GM10847 (cell line): Measurements from ENCODE around the gene NDP.

Experiments
- POLR2A ChIP-seq: IDR thresholded peaks from 2 replicates; pipeline ENCODE4 v1.6.1; 2011; ENCODE audit not compliant: insufficient read length; ENCODE audit errors: extremely low read depth

Gene NDP

GRCh38 chrX:43978226-43978625 is 5.0 kb upstream of the NDP start:
- no peak for TF ChIP-seq POLR2A

DNA sequence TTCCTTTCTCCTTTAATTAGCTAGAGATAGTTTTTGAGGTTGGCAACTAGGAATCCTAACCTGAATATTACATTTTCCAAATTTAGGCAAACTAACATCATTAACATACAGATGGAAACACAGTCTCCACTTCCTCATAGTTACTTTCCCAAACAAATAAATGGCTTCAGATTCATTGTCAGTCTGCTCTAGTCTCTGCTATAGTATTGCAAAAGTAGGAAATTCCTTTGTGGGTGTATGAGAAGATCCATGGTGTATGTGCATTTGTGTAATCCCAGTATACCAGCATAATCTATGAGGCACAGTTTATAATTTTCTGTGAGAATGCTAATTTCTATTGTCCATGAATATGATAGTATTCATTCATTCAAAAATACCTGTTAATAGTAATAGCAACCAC is 3.0 kb upstream of the NDP start:
- TF ChIP-seq POLR2A = no peak

GRCh38 chrX:43975796-43976195 is 2.6 kb upstream of the NDP start:
- no peak for TF ChIP-seq POLR2A

DNA sequence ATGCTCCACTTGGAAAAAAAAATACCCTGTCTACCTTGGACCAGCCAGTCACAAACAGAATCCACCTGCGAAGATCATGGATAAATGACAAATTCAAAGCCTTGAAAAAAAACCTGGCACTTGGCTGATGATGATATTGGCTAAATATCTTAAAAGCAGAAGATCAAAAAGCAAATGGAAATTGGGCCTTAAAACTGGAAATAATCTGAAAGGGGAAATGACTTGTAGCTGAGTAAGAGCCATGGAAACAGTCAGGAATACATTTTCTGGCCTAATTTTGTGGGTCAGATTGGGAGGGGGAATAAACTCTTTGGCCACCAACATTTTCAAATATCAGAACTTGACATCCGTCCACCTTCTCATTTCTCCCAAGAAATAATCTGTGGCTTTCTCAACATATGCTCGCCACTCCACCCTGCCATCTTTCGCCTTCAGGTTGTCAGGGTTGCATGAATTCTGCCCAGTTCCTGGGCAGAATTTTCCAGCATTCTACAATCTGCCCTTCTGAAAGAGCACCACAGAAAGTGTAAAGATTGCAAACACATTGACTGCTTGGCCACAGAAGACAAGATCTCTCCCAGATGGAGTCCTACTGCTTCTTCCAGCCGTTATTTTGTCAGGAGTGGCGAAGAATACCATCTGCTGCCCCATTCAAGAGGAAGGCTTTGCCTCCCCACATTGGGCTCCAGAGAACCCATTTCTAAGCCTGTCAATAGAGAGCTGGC is 1.7 kb upstream of the NDP start:
- no peak for TF ChIP-seq POLR2A

GRCh38 chrX:43974100-43974475 is 898 bp upstream of the NDP start:
- no peak for TF ChIP-seq POLR2A

GRCh38 chrX:43971966-43972961 is 926 bp downstream of the NDP start:
- no peak for TF ChIP-seq POLR2A

DNA sequence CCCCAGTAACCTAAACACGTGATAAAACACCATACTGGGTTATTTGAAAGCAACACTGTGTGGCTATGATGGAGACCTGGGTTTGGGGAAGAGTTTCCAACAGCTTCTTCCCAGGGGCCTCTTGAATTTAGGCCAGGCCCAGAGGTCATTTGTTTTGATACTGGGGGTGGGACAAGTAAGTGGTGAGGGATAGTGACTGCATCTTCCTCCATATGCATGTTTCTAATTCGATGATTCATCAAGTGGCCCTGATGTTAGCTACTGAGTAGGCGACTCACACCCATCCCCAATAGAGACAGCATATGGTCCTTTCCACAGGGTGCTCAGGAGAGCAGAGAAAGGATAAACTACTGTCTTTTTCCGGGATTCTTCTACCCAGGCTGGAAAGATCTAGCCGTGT is 2.7 kb downstream of the NDP start:
- no peak for TF ChIP-seq POLR2A

- no peak for TF ChIP-seq POLR2A
Measured at GRCh38 chrX:43969504-43970501, 3.4 kb downstream of the NDP start.

- no peak for TF ChIP-seq POLR2A
Measured at GRCh38 chrX:43968359-43968781, 4.8 kb downstream of the NDP start.

DNA sequence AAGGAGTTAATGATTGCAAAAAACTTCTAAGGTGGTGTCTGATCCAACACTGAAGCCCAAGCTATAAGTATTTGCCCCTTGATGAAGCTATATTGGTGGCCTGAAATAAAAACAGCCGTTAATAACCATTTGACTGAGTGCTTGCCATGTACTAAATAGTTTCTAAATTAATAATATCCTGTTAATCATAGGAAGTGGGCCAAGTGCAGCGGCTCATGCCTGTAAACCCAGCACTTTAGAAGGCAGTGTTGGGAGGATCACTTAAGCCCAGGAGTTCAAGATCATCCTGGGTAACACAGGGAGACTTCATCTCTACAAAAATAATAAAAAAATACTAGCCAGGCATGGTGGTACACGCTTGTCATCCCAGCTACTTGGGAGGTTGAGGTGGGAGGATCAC is 8.3 kb downstream of the NDP start:
- no peak for TF ChIP-seq POLR2A

DNA sequence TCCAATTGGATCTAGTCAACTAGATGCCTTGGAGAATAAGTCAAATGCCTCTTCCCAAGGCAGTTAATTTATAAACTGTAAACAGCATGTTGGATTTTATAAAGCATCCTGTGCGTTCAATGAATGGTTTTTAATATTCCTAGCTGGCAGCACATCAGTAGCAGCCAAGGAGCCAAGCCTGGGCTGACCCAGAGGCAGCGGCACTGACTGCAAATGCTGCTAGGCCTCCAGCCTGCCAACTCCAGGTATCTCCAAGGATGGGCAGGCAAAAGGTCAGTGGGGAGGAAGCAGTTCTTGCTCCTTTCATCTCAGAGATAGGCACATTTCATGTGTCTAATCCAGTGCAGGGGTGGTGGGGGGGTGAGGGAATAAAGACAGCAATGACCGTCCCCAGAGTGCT is 9.5 kb downstream of the NDP start:
- no peak for TF ChIP-seq POLR2A

GRCh38 chrX:43962636-43963035 is 10.6 kb downstream of the NDP start:
- TF ChIP-seq POLR2A = no peak

DNA sequence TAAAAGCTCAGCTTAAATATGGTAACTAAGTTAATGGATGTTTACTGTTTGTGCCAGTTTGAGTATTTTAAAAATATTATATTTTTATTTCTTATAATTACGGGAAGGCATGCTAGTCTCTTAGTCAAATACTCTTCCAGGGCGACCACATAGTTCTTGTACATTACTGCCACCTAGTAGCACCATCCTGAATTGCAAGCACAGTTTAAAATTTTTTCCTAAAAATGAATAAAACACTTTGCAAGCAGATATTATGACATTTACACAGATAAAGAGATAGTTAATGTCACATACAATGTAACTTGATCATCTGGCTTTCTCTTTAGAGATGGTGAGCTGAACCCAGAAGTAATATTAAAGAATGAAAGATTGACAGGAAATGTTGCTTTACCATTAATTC is 11.5 kb downstream of the NDP start:
- TF ChIP-seq POLR2A = no peak

DNA sequence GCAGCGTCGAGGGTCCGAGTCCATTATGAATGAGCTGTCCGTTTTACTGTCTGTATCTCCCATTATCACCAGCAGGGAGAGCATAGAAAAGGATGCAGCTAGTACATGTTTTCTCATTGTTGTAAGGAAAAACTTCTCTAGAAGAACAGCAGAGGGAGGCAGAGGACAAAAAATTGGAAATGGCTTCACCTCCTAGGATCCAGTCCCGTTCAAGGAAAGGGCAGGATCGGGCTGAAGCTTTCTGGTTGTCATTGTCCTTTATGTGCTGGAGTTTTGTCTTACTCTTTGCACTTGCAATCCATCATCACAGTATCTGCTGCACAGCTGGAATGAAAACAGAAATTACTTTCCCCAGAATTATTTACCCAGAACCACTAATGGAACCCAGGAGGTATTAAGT is 14.7 kb downstream of the NDP start:
- no peak for TF ChIP-seq POLR2A

DNA sequence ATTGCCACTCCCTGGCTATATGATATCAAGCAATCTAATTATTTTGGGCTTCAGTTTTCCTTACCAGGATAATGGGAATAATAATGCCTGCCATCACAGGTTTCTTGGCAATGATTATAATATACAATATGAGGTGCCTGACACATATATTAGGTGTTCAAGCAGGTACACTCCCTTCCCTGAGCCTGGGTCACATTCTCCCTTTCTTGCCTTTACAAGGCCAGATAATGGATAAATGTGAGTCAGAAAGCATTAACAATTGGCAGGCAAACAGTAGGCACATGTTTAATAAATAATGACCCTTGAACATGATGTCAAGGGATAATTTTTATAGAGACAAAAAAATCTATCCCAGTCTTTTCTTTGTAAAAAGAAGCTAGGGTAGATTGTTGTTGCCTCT is 17.2 kb downstream of the NDP start:
- TF ChIP-seq POLR2A = no peak
